Measurements from ENCODE around the gene SMIM17.
"Not testable (repeated sequence)": the region's sequence is repeated elsewhere in the genome, so short reads cannot be mapped to it uniquely, and the experiment has no call there.

Gene SMIM17

DNA sequence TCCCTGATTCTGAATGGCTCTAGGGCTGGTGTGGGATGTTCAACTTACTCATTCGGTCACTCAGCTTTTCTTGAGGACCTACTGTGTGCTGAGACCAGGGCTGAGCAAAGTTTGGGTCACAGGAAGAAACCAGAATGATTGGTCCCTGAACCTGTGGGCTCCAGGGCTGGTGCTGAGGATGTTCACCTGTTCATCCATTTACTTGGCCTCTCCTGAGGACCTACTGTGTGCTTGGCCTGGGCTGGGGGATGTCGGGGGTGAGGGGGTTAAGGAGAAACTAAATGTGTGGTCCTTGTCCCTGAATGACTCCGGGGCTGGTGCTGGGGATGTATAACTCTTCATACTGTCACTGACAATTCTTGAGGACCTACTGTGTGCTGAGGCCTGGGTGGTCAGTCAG is 18.3 kb downstream of the SMIM17 start:
- no peak for DNase-seq

DNA sequence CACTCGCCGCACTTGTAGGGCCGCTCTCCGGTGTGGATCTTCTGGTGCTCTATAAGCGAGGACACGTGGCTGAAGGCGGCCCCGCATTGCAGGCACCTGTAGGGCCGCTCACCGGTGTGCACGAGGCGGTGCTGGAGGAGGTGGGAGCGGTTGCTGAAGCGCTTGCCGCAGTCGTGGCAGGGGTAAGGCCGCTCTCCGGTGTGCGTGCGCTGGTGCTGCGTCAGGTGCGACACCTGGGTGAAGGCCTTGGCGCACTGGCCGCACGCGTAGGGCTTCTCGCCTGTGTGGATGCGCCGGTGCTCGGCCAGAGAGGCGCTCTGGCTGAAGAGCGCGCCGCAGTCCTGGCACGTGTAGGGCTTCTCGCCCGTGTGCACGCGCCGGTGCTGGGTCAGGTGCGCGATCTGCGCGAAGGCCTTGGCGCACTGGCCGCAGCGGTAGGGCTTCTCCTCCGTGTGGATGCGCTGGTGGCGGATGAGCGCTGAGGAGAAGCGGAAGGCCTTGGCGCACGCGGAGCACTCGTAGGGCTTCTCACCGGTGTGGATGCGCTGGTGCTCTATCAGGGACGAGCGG is 21.1 kb downstream of the SMIM17 start:
- DNase-seq, result no peak

DNA sequence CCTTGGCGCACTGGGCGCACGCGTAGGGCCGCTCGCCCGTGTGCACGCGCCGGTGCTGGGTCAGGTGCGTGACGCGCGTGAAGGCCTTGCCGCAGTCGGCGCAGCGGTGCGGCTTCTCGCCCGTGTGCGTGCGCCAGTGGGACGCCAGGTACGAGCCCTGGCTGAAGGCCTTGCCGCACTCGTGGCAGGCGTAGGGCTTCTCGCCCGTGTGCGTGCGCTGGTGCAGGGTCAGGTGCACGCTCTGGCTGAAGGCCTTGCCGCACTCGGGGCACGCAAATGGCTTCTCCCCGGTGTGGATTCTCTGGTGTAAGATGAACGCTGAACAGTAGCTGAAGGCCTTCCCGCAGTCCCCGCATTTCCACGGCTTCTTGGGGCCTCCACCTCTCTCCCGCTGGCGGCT is 21.6 kb downstream of the SMIM17 start:
- DNase-seq, result no peak

DNA sequence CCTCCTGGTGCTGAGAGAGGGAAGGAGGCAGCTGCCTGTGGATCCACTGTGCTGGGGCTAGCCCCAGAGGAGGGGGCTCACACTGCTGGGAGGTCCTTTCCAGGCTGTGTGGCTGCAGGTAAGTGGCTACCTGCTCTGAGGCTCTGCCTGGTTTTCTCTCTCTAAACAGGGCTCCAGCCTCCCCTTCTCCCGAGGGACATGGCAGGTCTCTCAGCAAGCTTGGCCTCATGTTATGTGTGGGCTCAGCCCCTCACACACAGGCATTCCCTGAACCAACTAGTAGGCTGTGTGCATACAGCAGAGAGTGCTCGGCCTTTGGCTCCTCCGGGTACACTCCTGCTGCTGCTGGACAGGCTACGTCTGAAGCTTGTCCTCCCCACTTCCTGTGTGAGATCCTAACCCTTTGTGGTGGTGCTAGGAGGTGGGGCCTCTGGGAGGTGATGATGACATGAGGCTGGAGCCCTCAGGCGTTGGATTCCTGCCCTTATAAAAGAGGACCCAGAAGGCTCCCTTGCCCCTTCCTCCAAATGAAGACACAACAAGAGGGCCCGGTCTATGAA is 24.4 kb downstream of the SMIM17 start:
- no peak for DNase-seq

DNA sequence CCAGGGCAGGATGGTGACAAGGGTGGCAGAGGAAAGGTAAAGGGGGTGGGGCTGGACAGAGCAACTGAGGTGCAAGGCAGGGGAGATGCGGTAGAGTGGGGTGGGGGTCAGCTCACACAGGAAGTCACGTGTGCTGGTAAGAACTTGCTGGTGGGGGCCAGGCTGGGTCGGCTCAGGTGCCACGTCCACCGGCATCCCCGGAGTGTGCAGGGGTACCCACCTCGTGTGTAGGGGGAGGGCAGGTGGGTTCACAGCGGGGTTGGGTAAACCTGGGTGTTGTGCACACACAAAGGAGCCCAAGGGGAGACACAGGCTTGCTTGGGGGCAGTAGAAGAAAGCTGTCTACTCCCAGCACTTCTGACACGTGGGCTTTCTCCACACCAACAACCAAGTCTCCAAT is 25.7 kb downstream of the SMIM17 start:
- no peak for DNase-seq

DNA sequence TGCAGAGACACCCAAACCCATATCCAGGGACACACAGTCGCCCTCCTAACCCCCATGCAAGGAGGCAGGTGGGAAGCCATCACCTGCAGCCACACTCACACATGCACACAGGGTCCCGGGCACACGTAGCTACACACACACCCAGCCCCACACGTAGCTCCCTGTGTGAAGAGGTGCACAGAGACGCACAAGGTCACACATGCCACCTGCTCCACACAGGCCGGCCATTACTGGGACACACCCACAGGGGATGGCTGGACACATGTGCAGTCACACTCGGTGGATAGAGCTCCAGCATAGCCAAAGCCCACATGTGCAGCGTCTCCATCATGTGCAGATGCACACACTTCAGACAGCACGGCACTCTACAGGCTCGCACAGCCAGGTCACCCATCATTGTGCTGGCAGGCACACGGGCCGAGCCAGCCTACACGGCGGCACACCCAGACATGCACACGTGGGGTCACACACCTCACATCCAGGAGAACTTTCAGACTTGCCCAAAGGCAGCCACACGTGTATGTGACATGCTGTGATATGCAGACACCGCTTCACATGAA is 27.5 kb downstream of the SMIM17 start:
- DNase-seq, result no peak

DNA sequence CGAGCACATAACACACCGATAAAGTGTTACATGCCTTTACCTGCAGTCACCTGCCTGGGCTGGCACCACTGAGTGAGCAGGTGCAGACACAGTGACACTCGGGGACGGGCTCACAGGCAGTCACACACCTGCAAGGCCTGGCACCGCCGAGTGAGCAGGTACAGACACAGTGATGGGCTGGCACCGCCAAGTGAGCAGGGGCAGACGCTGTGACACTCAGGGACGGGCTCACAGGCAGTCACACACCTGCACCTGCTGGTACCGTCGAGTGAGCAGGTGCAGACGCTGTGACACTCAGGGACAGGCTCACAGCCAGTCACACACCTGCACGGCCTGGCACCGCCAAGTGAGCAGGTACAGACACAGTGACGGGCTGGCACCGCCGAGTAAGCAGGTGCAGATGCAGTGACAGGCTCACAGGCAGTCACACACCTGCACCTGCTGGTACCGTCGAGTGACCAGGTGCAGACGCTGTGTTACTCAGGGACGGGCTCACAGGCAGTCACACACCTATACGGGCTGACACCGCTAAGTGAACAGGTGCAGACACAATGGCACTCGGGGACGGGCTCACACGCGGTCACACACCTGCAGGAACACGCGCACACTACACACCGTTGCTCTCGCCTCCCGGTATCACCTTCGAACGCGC is 28.1 kb downstream of the SMIM17 start:
- DNase-seq, result no peak

DNA sequence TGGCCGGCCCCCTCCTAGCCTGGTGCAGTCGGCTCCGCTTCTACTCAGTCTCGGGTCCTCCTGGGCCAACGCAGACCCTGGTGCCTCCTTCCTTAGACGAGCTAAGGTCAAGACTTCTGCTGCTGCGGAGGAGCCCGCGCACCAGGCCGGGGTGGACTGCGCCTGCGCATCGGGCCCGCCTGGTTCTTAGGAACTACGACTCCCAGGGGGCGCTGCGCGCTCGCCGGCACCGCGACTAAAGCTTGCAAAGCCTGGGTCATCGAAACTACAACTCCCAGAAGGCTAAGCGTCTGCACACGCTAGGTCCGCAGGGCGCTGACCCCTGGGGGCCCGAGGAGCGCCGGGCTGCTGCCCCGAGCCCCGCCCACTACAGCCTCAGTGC is 28.6 kb downstream of the SMIM17 start, which contains the start of gene ZNF835:
TSS of gene ZNF835 (minus strand) at position 145 of the 382 bp plus-strand sequence. CDS start 6,559 bp downstream, outside the sequence.
- DNase-seq, result no peak

DNA sequence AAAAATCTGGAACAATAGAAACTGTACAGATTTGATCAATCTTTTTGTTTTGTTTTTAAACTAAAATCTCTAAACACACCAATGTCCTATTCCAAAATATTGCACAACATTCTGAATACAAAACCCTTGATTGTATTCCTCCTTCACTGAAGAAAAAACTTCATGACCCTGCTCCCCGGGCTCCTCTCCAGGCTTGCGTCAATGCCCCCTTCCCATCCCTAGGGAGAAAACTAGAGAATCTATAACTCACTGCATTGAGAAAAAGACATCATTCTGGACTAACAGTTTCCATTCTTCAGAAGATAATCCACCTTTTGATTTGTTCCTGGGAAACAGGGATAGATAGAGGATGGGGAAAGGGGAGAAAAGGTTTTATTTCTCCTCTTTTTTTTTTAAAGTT is 29.7 kb downstream of the SMIM17 start:
- not testable (repeated sequence) for DNase-seq

DNA sequence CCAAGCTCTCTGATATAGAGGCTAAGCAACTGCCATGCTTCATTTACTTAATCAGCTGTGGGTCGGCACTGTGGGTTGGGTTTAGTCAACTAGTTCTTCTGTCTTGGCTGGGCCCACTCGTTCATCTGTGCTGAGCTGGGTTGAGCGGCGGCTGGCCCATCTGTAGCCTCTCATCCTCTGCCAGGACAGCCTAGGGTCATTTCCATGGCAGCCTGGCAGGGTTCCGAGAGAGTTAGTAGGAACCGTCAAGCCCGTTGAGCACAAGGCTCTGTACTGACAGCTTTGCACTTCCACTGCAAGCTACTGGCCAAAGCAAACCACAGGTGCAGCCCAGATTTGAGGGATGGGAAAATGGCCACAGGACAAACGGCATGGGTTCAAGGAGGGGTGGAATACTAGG is 35.2 kb downstream of the SMIM17 start:
- DNase-seq, result no peak

DNA sequence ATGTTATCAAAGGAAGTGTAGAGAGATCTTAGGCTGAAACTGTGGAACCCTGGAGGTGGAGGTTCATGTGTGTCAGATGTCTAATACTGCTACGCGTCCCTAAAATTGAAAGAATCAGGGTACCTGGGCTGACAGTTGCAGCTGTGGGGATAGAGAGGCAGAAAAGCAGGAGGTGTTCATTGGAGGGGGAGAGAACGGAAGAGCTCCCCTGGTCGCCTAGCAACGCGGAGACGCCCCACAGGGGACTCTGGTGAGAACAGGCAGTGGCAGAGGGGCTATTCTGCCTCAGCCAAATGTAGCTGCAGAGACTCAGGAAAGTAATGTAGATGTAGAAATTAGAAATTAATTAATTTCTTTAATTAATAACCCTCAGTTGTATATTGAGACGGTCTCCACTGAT is 38.7 kb downstream of the SMIM17 start:
- no peak for DNase-seq

DNA sequence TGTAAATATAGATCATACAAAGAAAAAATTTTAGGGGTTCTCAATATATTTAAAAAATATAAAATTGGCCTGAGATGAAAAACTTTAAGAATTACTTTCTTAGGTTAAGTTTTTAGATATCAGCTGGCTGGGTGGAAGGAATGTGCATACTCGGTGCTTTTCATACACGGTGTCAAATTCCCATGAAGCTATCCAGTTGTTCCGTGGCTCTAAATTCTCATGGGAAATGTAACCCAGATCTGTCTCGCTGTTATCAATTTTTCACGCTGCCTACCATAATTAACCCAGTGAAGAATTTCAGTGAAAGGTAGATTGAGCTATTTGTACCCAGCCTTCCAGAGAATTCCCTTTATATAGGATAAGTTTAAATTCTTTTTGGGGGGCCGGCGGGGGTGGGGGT is 40.2 kb downstream of the SMIM17 start:
- DNase-seq, result no peak

DNA sequence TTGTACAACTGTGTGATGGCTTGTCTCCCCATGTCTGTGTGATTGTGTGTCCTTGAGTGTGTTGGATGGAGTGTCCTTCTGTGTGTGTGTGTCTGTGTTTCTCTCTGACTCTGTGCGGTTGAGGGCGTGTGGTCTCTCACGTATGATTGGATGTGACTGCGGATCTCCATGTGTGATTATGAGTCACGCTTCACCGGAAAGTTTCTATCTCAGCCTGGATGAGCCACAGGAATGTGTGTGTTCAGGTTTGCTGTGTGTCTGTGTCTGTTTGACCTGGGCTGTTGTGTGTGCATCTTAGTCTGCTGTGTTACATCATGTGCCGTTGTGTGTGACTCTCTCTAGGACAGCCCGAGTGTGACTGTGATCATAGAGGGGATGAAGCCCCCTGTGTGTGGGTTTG is 44.1 kb downstream of the SMIM17 start:
- no peak for DNase-seq

DNA sequence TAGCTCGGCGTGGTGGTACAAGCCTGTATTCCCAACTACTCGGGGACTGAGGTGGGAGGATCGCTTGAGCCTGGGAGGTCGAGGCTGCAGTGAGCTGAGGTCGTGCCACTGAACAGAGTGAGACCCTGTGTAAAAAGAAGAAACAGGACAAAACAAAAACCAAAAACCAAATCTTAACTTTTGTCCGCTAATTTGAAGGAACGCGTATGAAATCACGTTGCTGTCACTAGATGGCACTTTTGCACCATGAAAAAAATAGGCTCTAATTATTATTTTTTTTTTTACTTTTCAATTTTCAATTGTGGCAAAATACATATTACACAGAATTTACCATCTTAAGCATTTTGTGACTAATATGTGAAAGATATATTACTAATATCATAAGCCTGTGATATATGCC is 46.2 kb downstream of the SMIM17 start:
- no peak for DNase-seq

DNA sequence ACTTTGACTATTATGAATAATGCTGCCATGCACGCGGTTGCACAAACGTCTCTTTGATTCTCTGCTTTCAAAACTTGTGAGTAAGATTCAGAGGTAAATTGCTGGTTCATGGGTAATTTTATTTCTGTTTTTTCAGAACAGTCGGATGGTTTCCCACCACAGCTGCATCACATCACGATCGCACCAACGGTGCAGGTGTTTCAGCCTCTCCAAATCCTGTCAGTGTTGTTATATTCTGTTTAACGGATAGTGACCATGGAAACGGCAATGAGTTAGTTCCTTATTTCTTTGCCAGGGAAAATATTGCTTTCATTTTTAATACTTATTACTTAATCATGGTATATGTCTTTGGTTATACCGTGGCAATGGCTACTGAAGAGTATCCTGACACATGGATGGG is 47.7 kb downstream of the SMIM17 start:
- DNase-seq, result no peak

DNA sequence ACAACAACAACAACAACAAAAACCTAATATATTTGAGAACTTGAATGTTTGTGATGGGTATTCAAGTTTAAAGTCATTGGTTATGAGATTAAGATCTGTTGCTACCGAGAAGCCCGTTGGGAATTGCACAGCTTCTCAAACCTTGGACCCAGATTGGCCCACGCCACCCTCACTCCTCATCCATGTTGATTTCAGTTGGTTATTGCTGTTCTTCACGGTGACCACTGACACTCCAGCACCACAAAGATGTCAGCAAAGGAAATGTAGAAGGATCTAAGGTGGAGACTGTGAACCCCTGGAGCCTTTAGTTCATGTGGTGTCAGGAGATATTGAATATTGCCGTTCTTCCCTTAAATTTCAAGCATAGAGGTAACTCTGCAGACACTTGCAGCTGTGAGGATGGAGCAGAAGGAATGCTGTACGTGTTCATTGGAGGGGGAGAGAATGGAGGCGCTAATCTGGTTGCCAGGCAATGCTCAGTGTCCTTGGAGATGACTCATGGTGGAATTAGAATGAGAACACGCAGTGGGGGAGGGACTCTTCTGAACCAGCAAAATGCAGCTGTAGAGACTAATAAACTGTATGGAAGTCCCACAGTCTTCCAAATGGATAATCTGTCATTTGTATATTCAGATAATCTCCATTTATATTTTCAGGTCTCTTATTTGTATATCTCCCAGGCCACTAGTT is 49.4 kb downstream of the SMIM17 start:
- DNase-seq, result no peak

DNA sequence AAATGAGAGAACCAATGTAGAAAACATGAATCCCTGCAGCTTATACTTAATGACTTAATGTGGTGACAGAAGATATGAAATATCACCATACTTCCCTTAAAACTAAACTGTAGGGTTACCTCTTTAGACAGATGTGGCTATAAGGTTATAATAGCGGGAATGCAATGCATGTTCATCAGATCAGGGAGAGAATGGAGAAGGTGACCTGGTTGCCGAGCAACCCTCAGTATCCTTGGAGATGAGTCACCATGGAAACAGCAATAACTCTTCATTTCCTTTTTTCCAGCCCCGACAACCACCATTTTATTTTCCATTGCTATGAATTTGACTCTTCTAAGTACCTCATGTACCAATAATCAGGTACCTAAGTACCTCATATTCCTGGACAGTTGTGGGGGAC is 56.6 kb downstream of the SMIM17 start:
- no peak for DNase-seq

DNA sequence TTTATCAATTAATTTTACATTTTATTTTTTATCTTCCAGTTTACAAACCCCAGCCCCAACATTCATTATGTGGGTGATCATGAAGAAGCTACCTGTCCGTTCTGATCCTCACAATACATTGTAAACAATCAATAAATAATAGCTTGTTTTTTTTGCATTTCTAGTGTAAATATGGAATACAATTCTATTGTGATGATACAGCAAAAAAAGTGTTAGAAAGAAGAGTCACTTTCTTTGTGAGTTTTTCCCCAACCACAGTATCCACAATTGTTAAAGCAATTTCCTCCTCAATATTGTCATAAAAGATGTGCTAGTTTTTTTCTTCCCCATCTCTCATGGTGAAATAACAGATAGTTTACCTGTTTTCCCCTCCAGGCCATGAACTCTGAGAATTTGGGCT is 58.9 kb downstream of the SMIM17 start:
- no peak for DNase-seq

DNA sequence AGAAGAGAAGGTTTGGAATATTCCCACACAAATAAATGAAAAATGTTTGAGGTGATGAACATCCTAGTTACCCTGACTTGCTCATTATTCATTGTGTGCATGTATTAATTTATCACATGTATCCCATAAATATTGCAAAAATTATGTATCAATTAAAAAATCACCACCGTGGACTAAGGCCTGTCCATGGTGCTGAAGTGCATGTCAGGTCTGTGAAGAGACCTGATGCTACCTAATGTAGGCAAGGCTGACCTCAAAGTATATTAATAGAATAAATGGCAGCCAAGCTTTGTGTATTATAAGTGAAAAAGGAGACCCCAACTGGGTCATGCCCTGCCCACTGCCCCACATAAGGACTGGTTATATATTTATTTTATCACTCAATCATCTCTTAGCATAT is 63.0 kb downstream of the SMIM17 start:
- DNase-seq, result no peak

Measured in NCI-H1436 (cell line).